HepG2 (cell line): ENCODE measurements around the gene KLK14. TPM values are rescaled to one million over a fixed set of nuclear protein-coding genes. Genes with fewer than 3 reads are reported as not detected.

Source experiments
- ARNT2 ChIP-seq: sonication (generic); formaldehyde crosslinking; IDR thresholded peaks from 2 replicates; pipeline ENCODE4 v1.8.0; 2022; ENCODE audit warnings: mild to moderate bottlenecking, low read depth, missing genetic modification reagents, moderate library complexity
- CEBPB ChIP-seq: IDR thresholded peaks from 2 replicates; pipeline ENCODE4 v1.6.1; 2011; ENCODE audit warnings: low read depth, low read length, improper control_type of control experiment, borderline replicate concordance
- ETS1 ChIP-seq: sonication (generic); formaldehyde crosslinking; IDR thresholded peaks from 2 replicates; pipeline ENCODE4 v1.4.0; 2020; ENCODE audit warnings: missing genetic modification reagents
- GATAD2A ChIP-seq: IDR thresholded peaks from 2 replicates; pipeline ENCODE4 v1.6.1; 2016
- HDAC1 ChIP-seq: sonication (generic); formaldehyde crosslinking; IDR thresholded peaks from 2 replicates; pipeline ENCODE4 v1.5.1; 2020; ENCODE audit warnings: mild to moderate bottlenecking, missing genetic modification reagents
- HMGA1 ChIP-seq: sonication (generic); formaldehyde crosslinking; conservative IDR thresholded peaks from 2 replicates; pipeline ENCODE4 v1.4.0; 2020; ENCODE audit warnings: missing genetic modification reagents
- JUNB ChIP-seq: sonication (generic); formaldehyde crosslinking; IDR thresholded peaks from 2 replicates; pipeline ENCODE4 v1.8.0; 2022; ENCODE audit warnings: missing genetic modification reagents, mild to moderate bottlenecking, borderline replicate concordance
- MAZ ChIP-seq, 2 experiments: sonication (generic) in 1 of 2; formaldehyde crosslinking in 1 of 2; IDR thresholded peaks; 2 replicates each; pipeline versions ENCODE4 v1.5.0 to v1.6.1; 2012 to 2020; ENCODE audit warnings: low read depth in 2 of 2, mild to moderate bottlenecking in 2 of 2, borderline replicate concordance in 1 of 2, improper control_type of control experiment in 1 of 2, low read length in 1 of 2, missing genetic modification reagents in 1 of 2, moderate library complexity in 1 of 2
- MXD3 ChIP-seq: IDR thresholded peaks from 2 replicates; pipeline ENCODE4 v1.6.1; 2016; ENCODE audit warnings: mild to moderate bottlenecking, missing biosample characterization, missing genetic modification reagents
- NFYB ChIP-seq: sonication (generic); formaldehyde crosslinking; IDR thresholded peaks from 2 replicates; pipeline ENCODE4 v1.4.0; 2020; ENCODE audit warnings: missing genetic modification reagents
- RARA ChIP-seq: IDR thresholded peaks from 2 replicates; pipeline ENCODE4 v1.6.1; 2016; ENCODE audit warnings: missing genetic modification reagents, missing compliant biosample characterization
- SOX13 ChIP-seq, 3 experiments: fragments of 450-650 bp in 1 of 3; sonication (generic) in 1 of 3; formaldehyde crosslinking in 1 of 3; IDR thresholded peaks in 2 of 3; conservative IDR thresholded peaks in 1 of 3; 2 replicates each; pipeline versions ENCODE4 v1.5.0 to v1.6.1; 2016 to 2020; ENCODE audit warnings: antibody characterized with exemption in 1 of 3, mild to moderate bottlenecking in 1 of 3, missing compliant biosample characterization in 1 of 3, missing genetic modification reagents in 1 of 3, moderate library complexity in 1 of 3
- STAT6 ChIP-seq: sonication (generic); formaldehyde crosslinking; IDR thresholded peaks from 2 replicates; pipeline ENCODE4 v1.4.0; 2020; ENCODE audit warnings: missing genetic modification reagents, mild to moderate bottlenecking, borderline replicate concordance
- USF2 ChIP-seq, 2 experiments: sonication (generic) in 1 of 2; formaldehyde crosslinking in 1 of 2; IDR thresholded peaks; 2 replicates each; pipeline versions ENCODE4 v1.5.1 to v1.6.1; 2011 to 2020; ENCODE audit warnings: borderline replicate concordance in 1 of 2, low read depth in 1 of 2, low read length in 1 of 2, mild to moderate bottlenecking in 1 of 2, missing genetic modification reagents in 1 of 2, moderate library complexity in 1 of 2
- ZGPAT ChIP-seq: IDR thresholded peaks from 2 replicates; pipeline ENCODE4 v1.6.1; 2016; ENCODE audit warnings: mild to moderate bottlenecking
- ZNF260 ChIP-seq: sonication (generic); formaldehyde crosslinking; IDR thresholded peaks from 2 replicates; pipeline ENCODE4 v1.4.0; 2020; ENCODE audit warnings: missing genetic modification reagents, low read depth, mild to moderate bottlenecking, borderline replicate concordance
- ZNF567 ChIP-seq: sonication (generic); formaldehyde crosslinking; IDR thresholded peaks from 2 replicates; pipeline ENCODE4 v1.8.1; 2023; ENCODE audit warnings: mild to moderate bottlenecking, missing genetic modification reagents, borderline replicate concordance
- polyA plus RNA-seq, 8 experiments: library from polyadenylated mRNA; depleted of rRNA in 3 of 8; stranded (reverse) in 7 of 8; unstranded in 1 of 8; fragments of >200 nt; fragmentation: Illumina TruSeq in 4 of 8; extraction: Trizol in 4 of 8; gene quantifications; 2 replicates each; pipeline versions ENCODE4 v1.2.1 to v1.2.3, GENCODE V29; 2011 to 2016; ENCODE audit warnings: low read depth in 4 of 8, missing spikeins in 1 of 8, mixed read lengths in 1 of 8; ENCODE audit not compliant: insufficient read depth in 1 of 8
- total RNA-seq, 5 experiments: library from RNA; depleted of rRNA; stranded (reverse); fragments of >200 nt; fragmentation: Illumina TruSeq; extraction: Trizol; gene quantifications; 2 replicates each; pipeline ENCODE4 v1.2.3, GENCODE V29; 2016; ENCODE audit warnings: low read depth in 1 of 5

The KLK14 gene
- total and polyA plus RNA-seq, 2 of the 13 experiments (the other 11 are each of a cell fraction or from before 2014, with no cell fraction given), result not detected

- no peak for TF ChIP-seq USF2 (IDR thresholded peaks at IDR 0.05; ENCODE audit: low read depth, low read length)
- TF ChIP-seq USF2 (CRISPR knock-in tag; IDR thresholded peaks at IDR 0.05; ENCODE audit: borderline replicate concordance), result peak; percentile 14; the same call in 1 of the 2 replicates
- no peak for TF ChIP-seq HMGA1 (CRISPR knock-in tag)
- TF ChIP-seq NFYB (CRISPR knock-in tag), result peak; percentile 28; the same call in 1 of the 2 replicates
- peak; percentile 95 for TF ChIP-seq MAZ (IDR thresholded peaks at IDR 0.05; ENCODE audit: borderline replicate concordance, low read depth, low read length)
- no peak for TF ChIP-seq MAZ (CRISPR knock-in tag; IDR thresholded peaks at IDR 0.05; ENCODE audit: low read depth)
- TF ChIP-seq GATAD2A (CRISPR knock-in tag), result 0 out of 2 replicates have a peak, but pooled peaks have one; percentile 27
- TF ChIP-seq CEBPB, result 0 out of 2 replicates have a peak, but pooled peaks have one; percentile 7
- peak; percentile 74 for TF ChIP-seq HDAC1 (CRISPR knock-in tag)
- TF ChIP-seq ZNF260, result no peak
- TF ChIP-seq JUNB, result no peak
- TF ChIP-seq ARNT2 (CRISPR knock-in tag), result peak; percentile 73; the same call in 1 of the 2 replicates
- TF ChIP-seq MXD3, result peak; percentile 60; the same call in 1 of the 2 replicates
- TF ChIP-seq SOX13 (IDR thresholded peaks at IDR 0.05), result no peak
- TF ChIP-seq SOX13 (CRISPR knock-in tag; conservative IDR thresholded peaks at IDR 0.05 in 1 of 2, IDR thresholded peaks at IDR 0.05 in 1 of 2), result 0 out of 4 replicates have a peak, but pooled peaks of 1 of the 2 experiments have one; percentile 41
- TF ChIP-seq ZGPAT (CRISPR knock-in tag), result peak; percentile 66; the same call in 1 of the 2 replicates
- 0 out of 2 replicates have a peak, but pooled peaks have one; percentile 13 for TF ChIP-seq RARA (CRISPR knock-in tag)
- no peak for TF ChIP-seq ETS1
- peak; percentile 67; the same call in 1 of the 2 replicates for TF ChIP-seq ZNF567
- TF ChIP-seq STAT6 (CRISPR knock-in tag), result peak; percentile 72; the same call in 1 of the 2 replicates
Observed at GRCh38 chr19:51108066-51108804, 25.5 kb upstream of the KLK14 start, which contains the start of gene CTU1 (continued).
